HG03442 (cell line): ENCODE results near the gene UBE2L3.

Experiments used
- ATAC-seq: cut with Tn5 transposase; IDR thresholded peaks from one replicate; pipeline ENCODE4 v1.9.1; 2021; ENCODE audit warnings: mild to moderate bottlenecking, moderate library complexity; ENCODE audit not compliant: unreplicated experiment

Gene UBE2L3

DNA sequence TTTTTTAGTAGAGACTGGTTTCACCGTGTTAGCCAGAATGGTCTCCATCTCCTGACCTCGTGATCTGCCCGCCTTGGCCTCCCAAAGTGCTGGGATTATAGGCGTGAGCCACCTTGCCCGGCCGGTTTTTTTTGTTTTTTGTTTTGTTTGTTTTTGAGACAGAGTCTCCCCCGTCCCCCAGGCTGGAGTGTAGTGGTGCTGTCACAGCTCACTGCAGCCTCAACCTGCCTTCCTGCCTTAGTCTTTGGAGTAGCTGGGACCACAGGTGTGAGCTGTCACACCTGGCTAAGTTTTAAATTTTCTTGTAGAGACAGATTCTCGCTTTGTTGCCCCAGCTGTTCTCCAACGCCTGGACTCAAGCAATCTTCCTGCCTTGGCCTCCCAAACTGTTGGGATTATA is 101.5 kb downstream of the UBE2L3 start:
- ATAC-seq: no peak

DNA sequence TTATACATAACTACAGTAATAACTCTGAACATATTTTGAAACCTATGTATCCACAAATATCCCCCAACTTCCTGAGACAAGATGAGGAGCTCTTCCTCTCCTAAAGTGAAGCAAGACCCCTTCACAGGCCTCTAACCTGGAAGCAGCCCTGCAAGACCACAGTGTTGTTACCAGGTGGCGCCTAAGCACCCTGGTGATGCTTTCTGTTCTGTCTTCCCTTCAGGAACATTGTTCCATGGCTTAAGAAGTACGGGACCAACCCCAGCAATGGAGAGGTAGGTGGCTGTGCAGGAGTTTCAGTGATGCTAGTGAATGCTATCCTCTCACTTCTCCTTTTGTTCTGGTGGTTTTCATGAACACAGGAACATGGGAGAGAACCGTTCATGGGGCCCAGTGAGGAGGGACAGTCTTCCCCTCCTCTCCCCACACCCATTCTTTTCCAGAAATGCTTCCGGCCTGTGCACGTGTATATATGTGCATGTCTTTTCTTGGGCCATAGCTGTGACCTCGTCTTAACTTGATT is 104.7 kb downstream of the UBE2L3 start:
- ATAC-seq: no peak
